ENCODE measurements around the gene DAD1.

DNA sequence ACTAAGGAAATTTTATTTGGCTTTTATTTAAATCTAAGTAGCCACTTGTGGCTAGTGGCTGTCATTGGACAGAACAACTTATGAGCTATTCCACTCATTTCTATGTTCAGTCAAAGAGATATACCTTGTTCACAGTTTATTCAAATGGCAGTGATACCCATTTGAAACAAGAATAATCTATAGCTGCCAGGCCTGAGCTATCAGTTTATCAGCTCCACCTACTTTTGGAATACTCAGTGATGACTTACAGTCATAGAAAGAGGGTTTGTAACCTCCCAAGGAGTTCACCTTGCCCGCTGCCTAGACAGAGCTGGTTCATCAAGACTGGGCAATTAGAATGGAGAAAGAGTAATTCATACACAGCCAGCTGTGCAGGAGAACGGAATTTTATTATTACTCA lies 4.6 kb upstream of the DAD1 start:
- TF ChIP-seq POLR2A (IDR thresholded peaks at IDR 0.05; ENCODE audit: low read depth, low read length), result no peak
- no peak for TF ChIP-seq POLR2AphosphoS5 (IDR thresholded peaks at IDR 0.05; ENCODE audit: low read depth, low read length)
- no peak for TF ChIP-seq SPI1 (IDR thresholded peaks at IDR 0.05; ENCODE audit: low read depth, low read length)
- no peak for TF ChIP-seq TAF1 (IDR thresholded peaks at IDR 0.05; ENCODE audit: low read depth, low read length)
- TF ChIP-seq POU2F2 (IDR thresholded peaks at IDR 0.05; ENCODE audit: low read depth, low read length), result no peak

All from GM12891 (cell line).